Measurements from ENCODE around the gene KREMEN1. TPM values are rescaled to one million over a fixed set of nuclear protein-coding genes. Genes with fewer than 3 reads are reported as not detected.

Gene KREMEN1
- total RNA-seq, 1 donor from 2014 or later = 23.5 TPM

- TF ChIP-seq, protein P1, sequence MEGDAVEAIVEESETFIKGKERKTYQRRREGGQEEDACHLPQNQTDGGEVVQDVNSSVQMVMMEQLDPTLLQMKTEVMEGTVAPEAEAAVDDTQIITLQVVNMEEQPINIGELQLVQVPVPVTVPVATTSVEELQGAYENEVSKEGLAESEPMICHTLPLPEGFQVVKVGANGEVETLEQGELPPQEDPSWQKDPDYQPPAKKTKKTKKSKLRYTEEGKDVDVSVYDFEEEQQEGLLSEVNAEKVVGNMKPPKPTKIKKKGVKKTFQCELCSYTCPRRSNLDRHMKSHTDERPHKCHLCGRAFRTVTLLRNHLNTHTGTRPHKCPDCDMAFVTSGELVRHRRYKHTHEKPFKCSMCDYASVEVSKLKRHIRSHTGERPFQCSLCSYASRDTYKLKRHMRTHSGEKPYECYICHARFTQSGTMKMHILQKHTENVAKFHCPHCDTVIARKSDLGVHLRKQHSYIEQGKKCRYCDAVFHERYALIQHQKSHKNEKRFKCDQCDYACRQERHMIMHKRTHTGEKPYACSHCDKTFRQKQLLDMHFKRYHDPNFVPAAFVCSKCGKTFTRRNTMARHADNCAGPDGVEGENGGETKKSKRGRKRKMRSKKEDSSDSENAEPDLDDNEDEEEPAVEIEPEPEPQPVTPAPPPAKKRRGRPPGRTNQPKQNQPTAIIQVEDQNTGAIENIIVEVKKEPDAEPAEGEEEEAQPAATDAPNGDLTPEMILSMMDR (IDR thresholded peaks at IDR 0.05) = no peak
- peaks cover 31% of the 10 kb centered on the region for H3K4me1 ChIP-seq
- no peak overlapping the region for H3K4me3 ChIP-seq
- intact Hi-C loops (cut with DNase I) = no loop called here
- no peak overlapping the region for H3K27ac ChIP-seq
- peaks cover 2% of the 10 kb centered on the region for H3K36me3 ChIP-seq
- H3K9me3 ChIP-seq = no peaks in the 10 kb centered on the region
- H3K27me3 ChIP-seq (ENCODE audit: low read depth) = no peaks in the 10 kb centered on the region
- ATAC-seq = no peak
- no peak for DNase-seq
Observed at GRCh38 chr22:29148036-29148435, 75.2 kb downstream of the KREMEN1 start.

DNA sequence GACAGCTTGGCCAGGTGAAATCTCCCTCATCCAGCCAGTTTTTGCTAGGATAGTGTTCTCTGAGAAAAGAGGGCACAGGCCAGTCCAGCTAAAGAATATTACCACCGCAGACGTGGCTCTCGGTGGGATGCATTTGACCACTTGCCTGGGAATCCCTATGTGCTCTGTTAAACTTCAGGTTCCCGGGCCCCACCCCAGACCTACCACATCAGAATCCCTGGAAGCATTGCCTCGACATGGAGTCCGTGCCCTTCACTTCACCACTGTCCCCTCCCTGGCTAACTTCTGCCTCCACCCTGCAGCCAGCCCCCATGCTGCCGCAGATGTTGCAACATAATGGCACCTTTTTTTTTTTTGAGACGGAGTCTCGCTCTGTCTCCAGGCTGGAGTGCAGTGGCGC lies 76.0 kb downstream of the KREMEN1 start:
- no peaks in the 10 kb centered on the region for H3K9me3 ChIP-seq
- DNase-seq = no peak
- no peak overlapping the region for H3K4me3 ChIP-seq
- no peak for ATAC-seq
- TF ChIP-seq, protein P1 (IDR thresholded peaks at IDR 0.05) = no peak
- H3K27ac ChIP-seq = no peak overlapping the region
- H3K36me3 ChIP-seq = no peaks in the 10 kb centered on the region
- intact Hi-C loops (cut with DNase I) = no loop called here
- peaks cover 32% of the 10 kb centered on the region for H3K4me1 ChIP-seq
- H3K27me3 ChIP-seq (ENCODE audit: low read depth) = no peaks in the 10 kb centered on the region

DNA sequence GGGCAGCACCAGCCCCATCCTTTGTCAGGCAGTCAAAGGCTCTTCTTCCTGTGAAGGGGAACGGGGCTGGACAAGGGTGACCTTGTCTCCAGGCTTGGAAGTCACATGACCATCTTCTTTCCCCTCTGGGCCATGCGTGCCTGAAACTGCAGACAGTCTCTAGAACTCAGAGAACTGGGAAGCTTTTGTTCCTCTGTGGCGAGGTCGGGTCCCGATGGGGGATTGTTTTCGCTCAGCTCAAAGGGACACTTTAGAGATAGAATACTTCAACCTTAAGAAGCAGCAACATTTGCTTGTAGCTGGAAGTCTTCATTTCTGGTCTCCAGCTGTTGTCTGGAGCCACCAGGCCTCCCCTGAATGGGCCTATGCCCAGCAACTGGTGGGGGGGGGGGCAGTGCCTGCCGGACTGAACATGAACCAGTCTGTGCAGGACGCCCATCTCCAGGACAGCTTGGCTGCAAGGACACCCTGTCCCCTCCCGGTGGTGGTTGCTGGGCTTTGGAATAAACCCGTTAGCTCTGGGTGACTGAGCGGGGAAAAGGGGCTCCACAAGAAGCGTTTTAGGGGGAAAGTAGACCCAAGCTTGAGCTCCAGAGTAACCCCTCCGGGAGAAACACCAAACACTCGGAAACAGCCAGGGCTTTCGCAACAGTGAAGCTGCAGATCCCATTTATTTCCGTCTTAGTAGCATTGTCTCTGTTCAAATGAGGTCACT lies 77.2 kb downstream of the KREMEN1 start:
- Histone ChIP-seq H3K36me3 (no peaks in the 10 kb centered on the region), H3K27ac (peak overlapping the region; percentile 9), H3K27me3 (ENCODE audit: low read depth) (no peaks in the 10 kb centered on the region), H3K9me3 (no peaks in the 10 kb centered on the region), H3K4me1 (peaks cover 42% of the 10 kb centered on the region), H3K4me3 (no peak overlapping the region)
- intact Hi-C loops (cut with DNase I) = no loop called here
- TF ChIP-seq, protein P1 (IDR thresholded peaks at IDR 0.05) = no peak
- ATAC-seq (no peak), DNase-seq (no peak)

DNA sequence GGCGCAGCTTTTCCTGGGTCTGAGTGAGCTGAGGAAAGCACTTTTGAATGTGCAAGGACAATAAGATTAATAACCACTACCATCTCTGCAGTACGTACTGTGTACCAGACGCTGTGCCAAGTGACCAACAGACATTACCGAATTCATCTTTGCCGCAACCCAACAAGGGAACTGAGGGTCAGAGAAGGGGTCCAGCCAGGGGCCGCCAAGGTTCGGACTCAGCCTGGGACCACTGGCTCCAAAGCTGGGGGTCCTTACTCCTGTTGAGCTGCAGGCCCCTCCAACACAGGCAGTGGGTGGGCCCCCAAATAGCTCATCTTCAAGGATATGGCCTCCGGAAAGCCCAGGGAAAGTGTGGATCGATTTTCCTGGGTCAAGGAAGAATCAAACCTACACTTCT lies 77.9 kb downstream of the KREMEN1 start:
- Histone ChIP-seq H3K4me3 (no peak overlapping the region), H3K27ac (no peak overlapping the region), H3K27me3 (ENCODE audit: low read depth) (no peaks in the 10 kb centered on the region), H3K4me1 (peaks cover 42% of the 10 kb centered on the region), H3K36me3 (no peaks in the 10 kb centered on the region), H3K9me3 (no peaks in the 10 kb centered on the region)
- intact Hi-C loops (cut with DNase I) = no loop called here
- TF ChIP-seq, protein P1 (IDR thresholded peaks at IDR 0.05) = no peak
- ATAC-seq (no peak), DNase-seq (no peak)

- DNase-seq (no peak), ATAC-seq (no peak)
- H3K27ac ChIP-seq = peak overlapping the region; percentile 76
- no peak overlapping the region for H3K4me3 ChIP-seq
- no peaks in the 10 kb centered on the region for H3K36me3 ChIP-seq
- TF ChIP-seq, protein P1 (IDR thresholded peaks at IDR 0.05) = no peak
- H3K27me3 ChIP-seq (ENCODE audit: low read depth) = no peaks in the 10 kb centered on the region
- peaks cover 42% of the 10 kb centered on the region for H3K4me1 ChIP-seq
- H3K9me3 ChIP-seq = no peaks in the 10 kb centered on the region
- intact Hi-C loops (cut with DNase I) = no loop called here
Observed at GRCh38 chr22:29151316-29151715, 78.5 kb downstream of the KREMEN1 start.
